COLO668 (cell line): ENCODE data around the gene ATG7.

Experiments
- DNase-seq: peaks from one replicate; lab custom pipeline; 2025; ENCODE audit not compliant: unreplicated experiment; lab: John Stamatoyannopoulos, UW

Gene ATG7

GRCh38 chr3:11547498-11547897, 275.3 kb downstream of the ATG7 start:
- DNase-seq, result no peak

DNA sequence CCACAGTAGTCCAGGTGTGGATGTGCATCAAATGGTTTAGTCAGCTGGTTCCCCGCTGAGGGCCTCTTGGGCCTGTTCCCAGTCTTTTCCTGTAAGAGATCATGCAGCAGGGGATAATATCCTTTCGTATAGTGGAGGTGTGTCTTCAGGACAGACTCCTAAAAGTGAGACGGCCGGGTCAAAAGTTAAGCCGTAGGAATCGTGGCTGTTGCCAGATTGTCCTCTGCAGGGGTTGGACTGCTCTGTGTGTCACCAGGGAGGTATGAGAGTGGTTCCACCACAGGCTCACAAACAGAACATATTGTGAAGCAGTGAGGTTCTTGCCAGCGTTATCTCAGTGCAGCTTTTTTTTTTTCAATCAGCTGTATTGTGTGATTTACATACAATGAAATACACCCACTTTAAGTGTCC, 276.5 kb downstream of the ATG7 start:
- DNase-seq, result no peak

GRCh38 chr3:11549580-11550140, 277.5 kb downstream of the ATG7 start:
- no peak for DNase-seq

DNA sequence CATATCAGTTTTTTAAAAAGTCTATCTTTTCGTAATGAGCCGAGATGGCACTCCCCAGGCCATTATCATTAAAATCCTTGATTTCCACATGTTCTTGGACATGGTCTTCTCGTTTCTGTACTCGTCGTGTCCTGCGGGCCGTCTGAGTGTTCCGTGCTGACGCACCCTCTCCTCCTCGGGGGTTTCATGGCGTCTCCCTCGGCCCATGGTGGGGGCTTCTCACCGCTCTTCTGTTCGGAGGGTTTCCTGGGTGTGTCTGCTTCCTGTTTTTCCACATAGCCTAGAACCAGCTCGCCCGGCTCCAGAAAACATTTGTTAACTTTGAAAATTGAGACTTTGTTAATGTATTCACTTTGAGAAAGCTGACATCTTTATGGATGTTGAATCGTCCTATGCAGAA, 278.8 kb downstream of the ATG7 start:
- no peak for DNase-seq

DNA sequence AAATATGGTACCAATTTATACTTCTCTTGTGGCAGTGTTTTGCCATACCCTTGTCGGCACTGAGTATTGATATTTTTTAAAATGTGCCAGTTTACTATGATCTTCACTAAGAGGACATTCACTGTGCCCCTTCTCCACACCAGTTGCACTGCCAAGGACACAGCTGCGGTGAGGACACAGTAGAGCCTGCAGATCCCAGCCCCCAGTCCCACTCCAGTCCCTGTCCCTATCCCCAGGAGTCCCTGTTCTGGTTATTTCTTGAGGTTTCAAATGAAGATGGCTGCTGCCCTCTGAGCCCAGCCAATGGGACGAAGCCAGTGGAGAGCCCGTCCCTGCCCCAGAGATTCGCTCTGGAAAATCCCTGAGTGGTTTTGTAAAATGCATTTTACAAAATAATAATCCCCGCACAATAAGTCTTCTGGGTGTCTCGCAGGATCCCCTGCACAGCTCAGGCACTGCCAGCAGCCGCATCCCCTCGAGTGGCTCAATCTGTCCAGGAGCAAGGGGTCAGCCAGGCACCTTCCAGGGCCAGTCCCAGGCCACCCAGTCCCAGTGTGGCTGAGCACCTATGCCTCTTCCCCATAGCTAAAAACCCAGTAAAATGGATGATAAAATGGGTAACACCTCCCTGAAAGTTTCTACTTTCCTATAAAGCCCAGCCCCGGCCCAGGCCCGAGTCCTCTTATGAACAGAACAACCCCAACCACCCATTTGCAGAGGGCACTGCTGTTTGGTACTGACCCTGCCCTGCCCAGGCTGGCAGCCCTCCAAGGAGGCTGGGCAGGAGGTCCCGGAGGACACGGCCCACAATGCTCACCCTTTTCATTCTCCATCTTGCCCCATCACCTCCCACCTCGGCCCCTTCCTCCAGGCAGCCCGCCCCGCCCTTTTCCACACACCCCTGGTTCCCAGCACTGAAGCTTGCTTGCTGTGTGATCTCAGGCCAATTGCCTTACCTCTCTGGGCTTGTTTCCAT, 280.4 kb downstream of the ATG7 start:
- DNase-seq, result no peak

DNA sequence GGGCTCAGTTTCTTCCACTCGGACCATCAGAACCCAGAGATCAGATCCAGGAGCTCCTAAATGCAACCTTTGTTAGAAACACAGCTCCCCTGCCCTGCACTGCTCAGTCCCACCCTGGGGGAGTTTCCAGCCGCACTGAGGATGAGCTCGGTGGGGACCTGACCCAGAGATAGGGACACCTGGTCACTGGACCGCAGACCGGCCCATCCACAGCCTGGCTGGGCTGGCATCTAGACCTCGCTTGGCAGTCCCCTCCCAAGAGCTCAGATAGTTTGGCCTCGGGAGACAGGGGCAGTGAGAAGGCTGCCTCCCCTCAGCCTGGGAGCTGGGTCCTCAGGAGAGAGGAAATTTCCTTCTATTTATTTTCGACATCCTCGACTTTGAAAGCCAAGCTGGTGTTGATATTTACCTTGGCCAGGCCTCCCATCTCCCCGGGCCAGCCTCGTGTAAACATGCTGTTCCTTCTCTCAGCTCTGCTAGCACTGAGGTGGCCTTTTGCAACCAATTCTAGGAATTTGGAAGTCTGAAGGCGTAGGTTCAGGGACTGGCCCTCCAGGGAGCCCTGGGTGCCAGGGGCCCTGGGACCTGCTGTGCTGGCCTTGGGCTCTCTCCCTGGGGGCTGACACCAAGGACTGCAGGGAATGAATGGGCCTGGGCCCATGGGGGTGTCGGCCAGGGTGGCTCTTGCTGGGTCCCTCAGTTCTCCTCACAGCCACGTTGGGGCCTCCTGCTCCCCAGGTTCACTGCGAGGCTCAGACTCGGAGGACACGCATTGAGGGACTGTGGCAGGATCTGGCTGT, 281.4 kb downstream of the ATG7 start:
- DNase-seq, result no peak

GRCh38 chr3:11554236-11554610, 282.0 kb downstream of the ATG7 start:
- no peak for DNase-seq

DNA sequence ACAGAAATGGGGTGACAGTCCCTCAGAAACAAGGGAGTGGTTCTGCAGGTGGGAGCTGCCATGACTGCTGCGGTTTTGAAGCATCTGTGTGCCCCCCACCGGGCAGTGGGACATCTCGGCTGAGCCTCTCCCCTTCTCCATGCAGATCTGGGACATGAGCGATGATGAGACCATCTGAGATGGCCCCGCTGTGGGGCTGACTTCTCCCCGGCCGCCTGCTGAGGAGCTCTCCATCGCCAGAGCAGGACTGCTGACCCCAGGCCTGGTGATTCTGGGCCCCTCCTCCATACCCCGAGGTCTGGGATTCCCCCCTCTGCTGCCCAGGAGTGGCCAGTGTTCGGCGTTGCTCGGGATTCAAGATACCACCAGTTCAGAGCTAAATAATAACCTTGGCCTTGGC, 282.5 kb downstream of the ATG7 start:
- DNase-seq, result no peak

DNA sequence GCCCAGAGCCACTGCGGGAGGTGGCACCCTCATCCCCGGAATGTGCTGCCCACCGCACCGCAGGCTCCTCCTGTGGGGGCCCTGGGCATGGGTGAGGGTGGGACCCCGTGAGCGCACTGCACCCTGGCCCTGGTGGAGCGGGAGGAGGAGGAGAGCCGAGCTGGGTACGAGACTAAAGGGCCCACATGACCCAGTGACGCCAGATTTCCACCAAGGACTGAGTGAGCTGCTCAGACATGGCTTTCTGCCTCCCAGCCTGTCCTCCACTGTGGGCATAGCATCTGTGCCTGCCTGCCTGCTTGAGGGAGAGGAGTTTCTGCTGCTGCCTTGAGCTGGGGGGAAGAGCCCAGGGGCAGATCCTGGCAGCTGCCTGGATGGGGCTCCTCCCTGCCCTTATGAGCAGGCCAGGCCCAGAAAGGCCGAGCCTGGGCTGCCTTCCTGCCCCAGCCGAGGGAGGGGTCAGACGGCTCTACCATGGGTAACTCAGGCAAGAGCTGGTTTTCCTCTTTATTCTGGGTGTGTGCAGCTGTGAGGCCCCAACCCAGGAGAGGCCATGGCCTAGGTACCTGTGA, 283.1 kb downstream of the ATG7 start:
- DNase-seq, result no peak

DNA sequence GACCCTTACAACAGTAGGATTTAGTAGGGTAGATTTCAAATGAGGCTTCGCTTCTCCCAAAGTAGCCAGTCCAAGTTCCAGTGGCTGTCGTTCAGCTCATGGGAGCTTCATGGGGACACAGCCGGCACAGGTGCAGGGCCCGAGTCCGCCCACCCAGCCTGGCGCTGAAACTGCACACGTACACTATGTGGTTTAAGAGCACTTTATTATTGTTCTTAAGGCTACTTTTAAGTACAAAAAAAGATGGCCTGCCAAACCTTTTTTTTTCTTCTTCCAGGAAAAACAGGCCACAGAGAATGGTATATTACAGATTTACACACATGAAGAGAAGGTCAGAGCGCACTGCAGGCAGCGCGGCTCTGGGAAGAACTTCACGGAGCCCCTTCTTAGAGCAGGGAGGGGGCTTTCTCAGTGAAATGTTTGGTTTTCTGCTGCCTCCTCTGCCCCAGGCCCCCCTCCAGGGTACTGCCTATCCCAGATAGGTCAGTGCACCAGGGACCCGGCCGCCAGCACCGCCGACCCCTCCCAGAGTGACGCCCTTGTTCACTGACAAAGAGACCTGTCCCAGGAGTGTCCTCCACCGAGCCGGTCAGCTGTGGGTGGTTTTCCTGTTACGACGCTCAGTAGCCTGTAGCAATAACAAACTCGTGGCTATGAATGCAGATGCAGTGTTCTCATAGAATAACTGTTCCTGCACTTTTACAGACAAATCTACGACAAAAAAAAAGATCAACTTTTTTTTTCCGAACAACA, 283.9 kb downstream of the ATG7 start:
- DNase-seq, result no peak

DNA sequence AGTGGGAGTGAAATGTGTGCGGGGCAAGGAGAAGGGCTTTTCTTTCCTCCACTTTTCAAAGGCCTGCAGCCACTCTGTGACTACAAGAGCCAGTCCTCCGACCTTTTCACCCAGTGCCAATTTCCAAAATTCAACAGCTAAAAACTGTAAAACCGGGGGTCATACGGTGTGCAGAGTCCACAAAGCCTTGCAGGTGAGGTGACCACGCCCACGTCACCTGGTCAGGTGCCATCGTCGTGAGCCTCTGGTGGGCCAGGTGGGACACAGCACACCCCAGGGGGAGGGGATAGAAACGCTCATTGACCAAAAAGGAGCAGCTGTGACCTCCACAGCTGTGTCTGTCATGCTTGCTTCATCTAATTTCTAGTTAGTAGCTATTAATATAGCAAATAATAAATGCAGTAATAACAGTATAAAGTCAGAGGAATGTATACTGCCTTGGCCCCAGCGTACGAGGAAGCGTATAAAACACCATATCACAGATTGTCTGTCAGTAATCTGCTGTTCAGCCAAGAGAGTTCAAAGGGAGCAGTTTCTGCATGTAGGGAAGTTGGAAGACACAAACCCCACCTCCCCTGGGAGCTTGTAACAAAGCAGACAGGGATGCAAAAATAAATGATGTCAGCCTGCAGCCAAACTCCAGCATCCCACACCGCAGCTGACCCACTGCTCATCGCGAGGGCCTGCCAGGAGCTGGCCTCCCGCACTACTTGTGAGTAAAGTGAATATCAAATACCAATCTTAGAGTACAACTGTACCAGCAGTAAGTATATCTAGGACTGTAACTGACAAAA, 284.9 kb downstream of the ATG7 start:
- no peak for DNase-seq

DNA sequence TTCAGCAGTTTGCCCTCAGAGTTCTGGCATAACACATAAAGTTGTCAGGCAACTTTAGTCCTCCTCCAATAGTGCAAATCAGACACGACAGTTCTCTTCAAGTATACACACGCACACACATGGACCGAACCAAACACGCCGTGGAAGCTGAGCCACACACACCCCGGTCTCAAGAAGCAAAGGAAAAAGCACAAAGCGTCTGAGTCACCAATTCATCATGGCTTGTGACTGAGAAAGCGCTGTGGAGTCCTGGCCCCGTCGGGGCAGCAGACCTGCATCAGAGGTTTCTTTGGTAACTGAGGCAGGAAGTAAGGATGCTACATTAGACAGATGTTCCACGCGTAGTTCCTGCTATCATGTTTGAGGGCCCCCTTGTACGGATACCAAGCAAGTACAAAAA, 285.8 kb downstream of the ATG7 start:
- DNase-seq, result no peak

DNA sequence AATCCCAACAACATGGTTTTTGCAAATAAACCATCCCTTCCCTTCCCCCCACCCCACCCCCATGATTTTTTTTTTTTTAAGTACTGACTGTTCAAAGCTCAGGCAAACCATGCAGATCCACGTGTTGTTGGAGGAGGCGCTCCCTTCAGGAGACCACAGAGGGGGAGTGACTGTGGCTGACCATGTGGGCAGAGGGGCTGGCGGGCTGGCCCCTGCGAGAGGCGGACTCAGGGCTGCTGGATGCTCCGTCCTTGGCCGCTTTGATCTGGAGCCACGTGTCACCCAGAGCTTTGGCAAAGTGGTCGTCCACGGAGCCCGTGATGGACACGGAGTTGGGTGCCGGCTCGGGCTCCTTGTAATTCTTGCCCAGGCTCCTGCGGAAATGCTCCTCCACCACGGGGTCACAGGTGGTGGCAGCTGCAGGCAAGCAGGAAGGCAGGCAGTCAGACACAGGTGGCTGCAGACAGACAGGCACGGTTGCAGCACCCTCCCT, 286.3 kb downstream of the ATG7 start:
- DNase-seq, result no peak

DNA sequence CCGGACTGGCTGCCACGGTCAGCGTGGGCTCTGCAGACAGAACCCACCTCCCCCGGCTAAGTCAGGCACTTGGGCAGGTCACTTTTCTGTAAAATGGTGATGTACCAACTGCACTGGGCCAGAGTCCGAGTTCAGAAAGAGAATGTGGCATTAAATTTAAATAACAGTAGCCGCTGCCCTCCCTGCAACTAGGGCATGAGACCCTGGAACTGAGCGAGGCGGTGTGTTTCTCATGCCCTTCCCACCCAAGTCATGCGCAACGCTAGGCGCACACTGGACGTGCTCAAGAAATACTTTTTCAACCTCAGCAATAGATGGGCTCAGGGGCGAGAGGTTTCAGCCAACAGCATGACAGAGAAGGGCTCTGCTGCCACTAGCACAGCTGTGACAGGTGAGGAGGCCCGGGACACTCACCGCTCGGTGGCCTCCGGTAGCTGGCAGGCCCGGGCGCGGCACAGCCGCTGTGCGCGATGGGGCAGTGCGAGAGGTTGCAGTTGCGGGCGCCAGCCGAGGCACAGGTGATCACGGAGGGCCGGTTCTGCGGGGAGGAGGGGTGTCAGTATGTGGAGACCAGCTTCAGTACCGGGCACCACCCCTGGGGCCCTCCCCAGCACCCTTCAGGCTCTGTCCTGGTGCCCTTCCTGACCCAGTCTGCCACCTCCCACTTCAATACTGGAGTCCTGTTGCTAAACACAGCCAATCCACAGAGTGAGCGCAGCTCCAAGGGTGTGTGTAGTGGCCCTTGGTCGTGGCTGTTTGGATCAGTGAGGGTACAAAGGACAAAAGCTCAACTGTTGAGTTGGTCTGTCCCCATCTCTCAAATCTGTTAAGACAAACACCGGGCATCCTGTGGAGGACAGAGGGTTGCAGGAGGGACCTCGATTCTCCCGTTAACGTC, 287.0 kb downstream of the ATG7 start:
- no peak for DNase-seq

DNA sequence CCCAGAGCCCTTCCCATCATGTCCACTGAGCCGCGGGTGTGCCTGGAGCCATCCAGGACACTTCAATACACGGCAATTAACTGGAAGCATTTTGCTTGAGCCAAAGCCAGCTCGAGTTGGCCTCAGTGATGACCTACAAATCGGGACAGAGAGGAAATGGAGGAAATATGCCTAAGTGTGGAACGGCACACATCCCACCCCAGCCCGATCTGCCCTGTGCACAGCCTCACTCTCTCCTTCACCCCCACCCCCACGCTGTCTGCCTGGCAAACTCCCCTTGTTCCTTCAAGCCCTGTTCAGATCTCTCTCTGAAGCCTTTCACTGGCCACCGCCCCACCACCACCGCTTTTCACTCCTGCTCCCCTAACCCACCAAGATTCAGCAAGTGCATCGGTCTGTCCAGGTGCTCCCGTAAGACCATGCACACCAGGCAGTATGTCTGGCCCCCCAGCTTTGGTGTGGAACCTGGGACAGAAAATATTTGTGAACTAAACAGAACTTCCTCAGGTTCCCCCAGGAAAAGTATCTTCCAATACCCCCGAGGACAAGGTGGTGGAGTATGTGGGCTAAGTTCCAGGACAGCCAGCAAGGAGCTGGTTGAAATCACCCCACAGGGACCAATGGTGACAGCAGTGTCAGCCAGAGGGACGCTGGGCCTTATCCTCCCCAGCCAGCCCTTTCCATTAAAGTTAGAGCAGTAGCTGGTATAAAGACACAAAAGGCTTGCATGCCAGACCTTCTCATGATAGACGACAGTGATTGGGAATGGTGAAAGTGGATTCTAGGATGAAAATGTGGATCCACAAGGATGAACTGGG, 287.8 kb downstream of the ATG7 start:
- no peak for DNase-seq

- DNase-seq, result no peak
These were observed 288.5 kb downstream of the ATG7 start for GRCh38 chr3:11560746-11561145.

DNA sequence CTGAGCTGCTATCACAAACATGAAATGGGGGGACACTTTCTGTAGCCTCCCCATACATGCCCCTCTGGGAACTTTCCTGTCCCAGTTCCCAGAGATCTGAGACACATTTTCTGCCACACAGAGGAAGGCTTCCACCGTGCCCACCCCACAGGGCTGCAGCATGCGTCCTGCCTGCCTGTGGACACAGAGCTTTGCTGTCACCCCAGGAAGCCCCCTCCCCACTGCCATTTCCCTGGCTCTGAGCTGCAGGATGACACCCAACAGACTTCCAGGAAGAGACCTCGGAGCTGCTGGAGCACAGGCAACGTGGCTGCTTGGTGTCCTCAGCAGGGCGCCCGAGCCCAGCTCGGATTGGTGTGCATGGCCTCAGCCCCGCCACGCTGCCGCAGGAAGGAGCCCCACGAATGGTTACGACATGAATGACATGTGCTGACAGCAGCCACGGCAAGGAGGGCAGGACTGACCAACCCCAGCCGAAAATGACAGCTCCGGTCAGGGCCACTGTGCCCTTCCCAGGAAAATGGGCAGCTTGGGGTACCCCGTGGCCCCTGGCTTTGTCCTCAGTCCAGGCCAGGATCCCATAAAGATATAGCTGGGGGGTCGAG, 290.2 kb downstream of the ATG7 start:
- DNase-seq, result no peak
